KMS-11 (cell line): Measurements from ENCODE around the gene MOB3B.

ENCODE experiments used
- H2AFZ ChIP-seq: fragments of 200-600 bp; sonication (generic); 2 replicates; pipeline ENCODE4 v1.6.1; 2016; ENCODE audit warnings: antibody characterized with exemption, mixed run types, low read depth
- H3K27ac ChIP-seq: fragments of 200-600 bp; sonication (generic); 2 replicates; pipeline ENCODE4 v1.6.1; 2016; ENCODE audit warnings: mild to moderate bottlenecking, mixed run types
- H3K27me3 ChIP-seq: fragments of 200-600 bp; sonication (generic); 2 replicates; pipeline ENCODE4 v1.6.1; 2017; ENCODE audit warnings: mild to moderate bottlenecking, low read depth, mixed run types, moderate library complexity; ENCODE audit not compliant: insufficient read depth
- H3K36me3 ChIP-seq: fragments of 200-600 bp; sonication (generic); 2 replicates; pipeline ENCODE4 v1.6.1; 2017; ENCODE audit warnings: mild to moderate bottlenecking, mixed run types; ENCODE audit not compliant: insufficient read depth
- H3K4me1 ChIP-seq: fragments of 200-600 bp; sonication (generic); 2 replicates; pipeline ENCODE4 v1.6.1; 2016; ENCODE audit warnings: mild to moderate bottlenecking, low read depth, mixed run types; ENCODE audit not compliant: poor library complexity, severe bottlenecking
- H3K4me2 ChIP-seq: fragments of 200-600 bp; sonication (generic); 2 replicates; pipeline ENCODE4 v1.7.0; 2016; ENCODE audit warnings: mild to moderate bottlenecking, mixed run types
- H3K4me3 ChIP-seq: fragments of 200-600 bp; sonication (generic); IDR thresholded peaks from 2 replicates; pipeline ENCODE4 v1.6.1; 2017; ENCODE audit warnings: low read depth, low read length, mixed read lengths; ENCODE audit not compliant: insufficient read depth
- H3K79me2 ChIP-seq: fragments of 200-600 bp; sonication (generic); 2 replicates; pipeline ENCODE4 v1.6.1; 2016; ENCODE audit warnings: low read depth, mixed run types; ENCODE audit not compliant: insufficient read depth
- H3K9ac ChIP-seq: fragments of 200-600 bp; sonication (generic); 2 replicates; pipeline ENCODE4 v1.6.1; 2016; ENCODE audit warnings: mild to moderate bottlenecking, mixed run types
- H4K20me1 ChIP-seq: fragments of 200-600 bp; sonication (generic); 2 replicates; pipeline ENCODE4 v1.6.1; 2016; ENCODE audit warnings: mild to moderate bottlenecking, mixed run types; ENCODE audit not compliant: insufficient read depth
- CTCF ChIP-seq: fragments of 200-600 bp; sonication (generic); conservative IDR thresholded peaks from 2 replicates; pipeline ENCODE4 v1.6.1; 2017; ENCODE audit warnings: low read depth, mild to moderate bottlenecking, antibody characterized with exemption, low read length, moderate library complexity, mixed read lengths

The MOB3B gene

GRCh38 chr9:27426511-27427271 lies 102.9 kb downstream of the MOB3B start:
- Histone ChIP-seq H3K9ac (no peak overlapping the region), H3K27ac (no peak overlapping the region)

GRCh38 chr9:27425827-27426510 lies 103.6 kb downstream of the MOB3B start:
- no peaks in the 10 kb centered on the region for H4K20me1 ChIP-seq
- no peak overlapping the region for H3K4me3 ChIP-seq
- no peaks in the 10 kb centered on the region for H3K4me1 ChIP-seq
- no peak overlapping the region for H3K27ac ChIP-seq
- TF ChIP-seq CTCF = no peak
- no peaks in the 10 kb centered on the region for H3K79me2 ChIP-seq
- H3K4me2 ChIP-seq = no peak overlapping the region
- H3K9ac ChIP-seq = no peak overlapping the region
- H2AFZ ChIP-seq = no peak overlapping the region
- no peaks in the 10 kb centered on the region for H3K36me3 ChIP-seq
- no peaks in the 10 kb centered on the region for H3K27me3 ChIP-seq

More at GRCh38 chr9:27426511-27427271, 102.9 kb downstream of the MOB3B start:
- H3K79me2 ChIP-seq = no peaks in the 10 kb centered on the region
- H4K20me1 ChIP-seq = no peaks in the 10 kb centered on the region
- no peaks in the 10 kb centered on the region for H3K27me3 ChIP-seq
- no peaks in the 10 kb centered on the region for H3K36me3 ChIP-seq
- no peaks in the 10 kb centered on the region for H3K4me1 ChIP-seq
- no peak overlapping the region for H2AFZ ChIP-seq
- no peak overlapping the region for H3K4me2 ChIP-seq
- no peak for TF ChIP-seq CTCF
- H3K4me3 ChIP-seq = no peak overlapping the region

GRCh38 chr9:27423915-27424710 lies 105.5 kb downstream of the MOB3B start:
- Histone ChIP-seq H3K36me3 (no peaks in the 10 kb centered on the region), H4K20me1 (no peaks in the 10 kb centered on the region), H3K9ac (no peak overlapping the region), H2AFZ (no peak overlapping the region), H3K4me2 (no peak overlapping the region), H3K27me3 (no peaks in the 10 kb centered on the region), H3K4me1 (no peaks in the 10 kb centered on the region), H3K4me3 (no peak overlapping the region), H3K79me2 (no peaks in the 10 kb centered on the region), H3K27ac (no peak overlapping the region)
- no peak for TF ChIP-seq CTCF

GRCh38 chr9:27422279-27422834 lies 107.3 kb downstream of the MOB3B start:
- H3K27ac ChIP-seq = no peak overlapping the region
- no peak for TF ChIP-seq CTCF
- H3K36me3 ChIP-seq = no peaks in the 10 kb centered on the region
- H3K27me3 ChIP-seq = no peaks in the 10 kb centered on the region
- no peak overlapping the region for H3K4me3 ChIP-seq
- no peaks in the 10 kb centered on the region for H4K20me1 ChIP-seq
- H3K79me2 ChIP-seq = no peaks in the 10 kb centered on the region
- H3K9ac ChIP-seq = no peak overlapping the region
- no peaks in the 10 kb centered on the region for H3K4me1 ChIP-seq
- no peak overlapping the region for H3K4me2 ChIP-seq
- H2AFZ ChIP-seq = no peak overlapping the region
